Astrocyte of the hippocampus (primary cell): ENCODE data around the gene BIN1.

Source experiments
- DNase-seq: peaks from one replicate; pipeline ENCODE4 v3.0.0; 2011; ENCODE audit warnings: low read depth, low spot score

Gene BIN1

DNA sequence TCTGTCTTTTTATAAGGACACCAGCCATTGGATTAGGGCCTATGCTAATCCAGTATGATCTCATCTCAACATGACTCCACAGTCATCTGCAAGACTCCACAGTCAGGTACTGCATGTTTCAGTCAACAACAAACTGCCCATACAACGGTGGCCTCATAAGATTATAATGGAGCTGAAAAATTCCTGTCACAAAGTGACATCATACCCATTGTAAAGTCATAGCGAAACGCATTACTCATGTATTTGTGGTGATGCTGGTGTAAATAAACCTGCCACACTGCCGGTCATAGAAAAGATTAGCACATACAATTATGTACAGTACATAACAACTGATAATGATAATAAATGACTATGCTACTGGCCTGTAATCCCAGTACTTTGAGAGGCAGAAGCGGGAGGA, 106.0 kb downstream of the BIN1 start:
- peak; percentile 14 for DNase-seq

DNA sequence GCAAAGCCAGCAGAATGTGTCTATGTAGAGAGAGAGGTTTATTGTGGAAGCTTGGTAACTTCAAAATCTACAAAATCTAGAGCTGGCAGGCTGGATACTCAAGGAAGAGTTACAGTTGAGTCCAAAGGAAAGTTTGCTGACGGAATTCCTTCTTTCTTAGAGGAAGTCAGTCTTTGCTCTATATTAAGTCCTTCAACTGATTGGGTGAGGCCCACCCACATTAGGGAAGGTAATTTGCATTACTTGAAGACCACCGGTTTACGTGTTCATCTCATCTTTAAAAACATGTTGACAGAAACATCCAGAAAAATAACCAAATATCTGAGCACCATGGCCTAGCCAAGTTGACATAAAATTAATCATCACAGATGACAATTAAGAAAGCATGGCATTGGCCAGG, 106.8 kb downstream of the BIN1 start:
- DNase-seq, result no peak

DNA sequence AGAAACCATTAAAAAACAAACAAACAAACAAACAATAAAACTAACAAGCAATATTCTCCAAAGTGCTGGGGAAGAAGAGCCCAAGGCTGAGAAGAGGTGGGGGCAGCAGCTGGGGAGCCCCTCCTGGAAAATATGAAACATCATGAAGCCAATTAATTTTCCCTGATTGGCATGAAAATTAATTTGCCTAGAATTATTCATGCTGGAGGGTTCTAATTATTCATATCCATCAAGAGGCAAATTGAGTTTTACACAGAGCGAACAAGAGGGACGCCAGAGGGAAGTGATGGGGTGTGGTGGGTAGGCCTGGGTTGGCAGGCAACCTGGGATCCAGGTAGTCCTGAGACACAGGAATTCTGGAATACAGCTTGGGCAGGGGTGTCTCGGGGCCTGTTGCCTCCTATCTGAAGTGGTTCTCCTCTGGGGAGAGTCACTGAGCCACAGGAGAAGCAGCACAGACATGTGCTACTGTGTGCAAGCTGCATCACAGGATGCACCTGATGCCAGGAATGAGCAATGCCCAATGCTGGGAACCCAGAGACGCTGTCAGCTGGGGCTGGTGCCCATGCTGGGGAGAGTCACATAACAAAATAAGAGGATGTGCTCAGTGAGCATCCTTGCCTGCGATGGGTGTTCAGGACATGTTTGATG, 107.7 kb downstream of the BIN1 start:
- DNase-seq, result no peak

DNA sequence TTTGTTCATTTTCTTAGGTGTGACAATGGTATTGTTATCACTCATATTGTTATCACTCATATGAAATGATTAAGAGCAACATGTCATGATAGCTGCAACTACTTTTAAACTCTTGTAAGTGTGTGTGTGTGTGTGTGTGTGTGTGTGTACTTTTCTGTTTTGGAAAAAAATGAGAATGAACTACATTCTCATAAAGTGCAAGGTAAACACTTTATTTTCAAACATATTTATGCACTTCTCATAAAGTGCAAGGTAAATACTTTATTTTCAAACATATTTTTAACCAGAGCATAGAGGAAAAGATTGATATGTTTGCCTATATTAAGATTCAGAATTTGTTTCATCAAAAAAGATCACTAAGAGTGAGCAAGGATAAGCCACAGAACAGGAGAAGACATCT, 108.5 kb downstream of the BIN1 start:
- no peak for DNase-seq
